ENCODE results near the gene LTB4R2.

LTB4R2 gene

GRCh38 chr14:24309538-24310264, at the start of gene LTB4R2:
TSS of gene LTB4R2 (plus strand) at chr14:24310140. CDS start at chr14:24310665, 525 bp downstream.
- TF ChIP-seq CTCF (IDR thresholded peaks at IDR 0.05; ENCODE audit: low read depth, low read length), result no peak
- no peak within 1 kb of the TSS for H3K4me3 ChIP-seq (ENCODE audit: low read depth, low read length)

- no peak overlapping the region for H3K4me3 ChIP-seq (ENCODE audit: low read depth, low read length)
- TF ChIP-seq CTCF (IDR thresholded peaks at IDR 0.05; ENCODE audit: low read depth, low read length), result no peak
These were observed 49.2 kb upstream of the LTB4R2 start for GRCh38 chr14:24260780-24261157.

- H3K4me3 ChIP-seq (ENCODE audit: low read depth, low read length), result no peak overlapping the region
- TF ChIP-seq CTCF (IDR thresholded peaks at IDR 0.05; ENCODE audit: low read depth, low read length), result no peak
These were observed 48.5 kb upstream of the LTB4R2 start for GRCh38 chr14:24261256-24261968.

GRCh38 chr14:24261969-24262327, 48.0 kb upstream of the LTB4R2 start:
- H3K4me3 ChIP-seq (ENCODE audit: low read depth, low read length), result no peak overlapping the region
- no peak for TF ChIP-seq CTCF (IDR thresholded peaks at IDR 0.05; ENCODE audit: low read depth, low read length)

- no peak for TF ChIP-seq CTCF (IDR thresholded peaks at IDR 0.05; ENCODE audit: low read depth, low read length)
- H3K4me3 ChIP-seq (ENCODE audit: low read depth, low read length), result no peak within 1 kb of the TSS
These were observed 46.9 kb upstream of the LTB4R2 start, which contains the start of gene TGM1 for GRCh38 chr14:24262821-24263733. TSS of gene TGM1 (minus strand) at chr14:24263177. CDS start at chr14:24262352, 825 bp downstream.

- no peak overlapping the region for H3K4me3 ChIP-seq (ENCODE audit: low read depth, low read length)
- TF ChIP-seq CTCF (IDR thresholded peaks at IDR 0.05; ENCODE audit: low read depth, low read length), result no peak
These were observed 46.1 kb upstream of the LTB4R2 start for GRCh38 chr14:24263848-24264247.

Data from WI38 (cell line).